Endometrial microvascular endothelial cells (primary cell): Measurements from ENCODE around the gene FBXO46. TPM values are rescaled to one million over a fixed set of nuclear protein-coding genes. Genes with fewer than 3 reads are reported as not detected.
"Not testable (repeated sequence)": the region's sequence is repeated elsewhere in the genome, so short reads cannot be mapped to it uniquely, and the experiment has no call there.

ENCODE experiments used
- in situ Hi-C: cut with HindIII; loops from 2 replicates; pipeline ENCODE4 v1.10.0; 2017; ENCODE audit warnings: low sequenced_read_pairs, low pct_unique_long_range_greater_than_20kb; ENCODE audit errors: inconsistent ontology term
- total RNA-seq: library from RNA; depleted of rRNA; stranded (reverse); fragments of >200 nt; gene quantifications from one replicate; pipeline ENCODE4 v1.2.3, GENCODE V29; 2015; ENCODE audit errors: inconsistent ontology term

Gene FBXO46
- total RNA-seq, 1 donor from 2014 or later = 10.7 TPM

DNA sequence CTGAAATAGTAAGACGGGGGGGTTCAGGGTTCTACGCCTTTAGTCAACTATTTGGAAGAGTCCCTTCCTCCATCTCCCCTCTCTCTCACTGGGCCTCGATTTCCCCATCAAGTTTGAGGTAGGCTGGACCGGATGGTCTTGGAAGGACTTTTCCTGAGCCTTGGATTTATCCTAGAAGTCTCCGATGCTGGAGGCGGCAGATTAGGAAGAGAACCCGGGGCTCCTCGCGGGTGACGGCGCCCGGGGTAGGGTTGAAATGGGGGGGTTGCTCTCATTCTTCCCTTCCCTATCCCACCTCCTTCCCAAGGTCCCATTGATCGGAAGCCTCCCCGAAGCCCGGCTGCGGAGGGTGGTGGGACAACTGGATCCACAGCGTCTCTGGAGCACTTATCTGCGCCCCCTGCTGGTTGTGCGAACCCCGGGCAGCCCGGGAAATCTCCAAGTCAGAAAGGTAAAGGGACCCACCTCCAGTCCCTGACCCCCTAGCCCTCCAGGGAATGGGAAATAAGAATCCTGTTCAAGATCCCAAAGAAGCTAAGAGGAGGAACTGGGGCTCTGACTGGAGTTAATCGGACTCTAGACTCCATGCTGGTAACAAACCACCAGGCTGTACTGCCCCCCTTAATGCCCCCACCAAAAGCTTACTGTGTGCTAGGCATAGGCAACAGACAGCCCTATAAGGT is 37.4 kb downstream of the FBXO46 start:
- in situ Hi-C loops = no loop called here

DNA sequence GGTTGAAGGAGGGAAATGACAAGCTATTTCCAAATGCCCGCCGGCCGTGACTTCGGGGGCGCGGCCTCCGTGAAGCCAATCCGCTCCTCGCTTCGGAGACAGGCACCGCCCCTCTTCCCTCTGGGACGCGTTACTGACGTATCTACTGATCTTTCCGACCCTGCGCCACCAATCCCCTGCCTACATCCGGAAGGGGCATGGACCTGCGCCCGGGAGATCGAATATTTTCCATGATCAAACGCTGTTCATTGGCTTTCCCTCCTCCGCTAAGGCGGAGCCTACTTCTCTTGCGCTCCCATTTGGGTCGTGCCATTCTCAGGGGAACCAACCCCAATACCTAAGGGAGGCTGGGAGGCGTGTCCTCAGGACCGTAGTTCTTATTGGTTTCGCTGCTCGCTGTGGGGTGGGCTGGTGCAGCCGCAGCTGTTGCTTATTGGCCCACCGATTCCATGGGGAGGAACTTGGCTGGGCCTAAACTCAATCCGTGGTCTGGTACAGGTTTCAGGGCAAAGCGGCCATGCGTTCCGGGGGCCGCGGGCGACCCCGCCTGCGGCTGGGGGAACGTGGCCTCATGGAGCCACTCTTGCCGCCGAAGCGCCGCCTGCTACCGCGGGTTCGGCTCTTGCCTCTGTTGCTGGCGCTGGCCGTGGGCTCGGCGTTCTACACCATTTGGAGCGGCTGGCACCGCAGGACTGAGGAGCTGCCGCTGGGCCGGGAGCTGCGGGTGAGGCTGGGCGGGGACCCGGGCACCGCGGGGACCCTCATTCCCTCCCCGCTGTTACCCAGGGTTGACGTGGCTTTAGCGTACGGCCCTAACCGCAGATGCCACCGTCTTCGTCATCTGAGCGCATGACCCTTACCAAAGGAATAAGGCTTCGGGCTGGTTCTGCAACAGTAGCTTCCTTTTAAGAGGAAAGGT is 38.2 kb downstream of the FBXO46 start, which contains the start of gene QPCTL:
QPCTL (plus strand) TSS at position 480 of the 919 bp plus-strand sequence; CDS start at position 518, 38 bp downstream.
- in situ Hi-C loops = no loop called here

DNA sequence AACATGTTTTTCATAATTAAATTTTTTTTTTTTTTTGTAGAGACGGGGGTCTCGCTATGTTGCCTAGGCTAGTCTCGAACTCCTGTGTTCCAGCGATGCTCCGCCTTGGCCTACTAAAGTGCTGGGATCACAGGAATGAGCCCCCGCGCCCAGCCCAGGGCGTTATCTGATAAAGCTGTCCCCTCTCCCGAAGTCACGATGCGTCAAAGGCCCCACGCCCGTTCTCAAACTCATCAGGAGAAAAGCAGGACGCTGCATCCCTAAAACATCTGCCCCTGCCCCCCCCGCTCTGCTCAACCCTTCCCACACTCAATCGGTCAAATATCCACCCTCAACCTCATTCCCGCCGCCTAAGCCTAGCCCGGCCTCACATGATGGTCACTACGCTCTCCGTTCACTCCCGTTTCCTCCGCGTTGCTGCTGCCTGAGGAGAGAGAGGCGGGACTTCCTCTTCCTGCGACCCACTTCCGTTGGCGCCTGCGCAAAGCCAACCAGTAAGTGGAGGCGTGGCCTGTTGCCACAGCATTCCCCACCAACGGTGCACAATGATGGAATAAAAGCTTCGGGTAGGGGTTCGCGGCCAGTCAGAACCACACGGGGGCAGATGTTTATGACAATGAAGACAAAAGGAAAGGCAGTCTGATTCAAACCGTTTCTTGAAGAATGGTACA is 39.0 kb downstream of the FBXO46 start, which contains the start of gene SNRPD2:
SNRPD2 (minus strand) TSS at position 438 of the 671 bp plus-strand sequence; CDS start at position 373, 65 bp downstream.
- in situ Hi-C loops = no loop called here

DNA sequence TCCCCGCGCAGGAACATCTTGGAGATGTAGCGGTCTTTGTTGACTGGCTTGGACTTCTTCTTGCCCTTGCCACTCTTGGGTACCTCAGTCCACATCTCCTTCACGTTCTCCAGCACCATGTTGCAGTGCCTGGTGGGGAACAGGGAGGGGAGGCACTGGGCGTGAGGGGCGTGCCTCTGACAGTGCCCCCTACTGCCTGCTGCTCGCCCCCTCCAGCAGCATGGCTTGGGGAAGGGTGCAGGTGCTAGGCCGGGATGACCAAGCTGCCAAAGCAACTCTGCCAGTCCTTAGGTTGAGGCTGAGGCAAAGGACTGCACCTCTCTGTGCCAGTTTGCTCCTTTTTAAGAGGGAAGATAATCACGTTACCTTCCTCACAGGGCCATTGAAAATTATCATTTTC is 43.1 kb downstream of the FBXO46 start:
- in situ Hi-C loops = no loop called here

DNA sequence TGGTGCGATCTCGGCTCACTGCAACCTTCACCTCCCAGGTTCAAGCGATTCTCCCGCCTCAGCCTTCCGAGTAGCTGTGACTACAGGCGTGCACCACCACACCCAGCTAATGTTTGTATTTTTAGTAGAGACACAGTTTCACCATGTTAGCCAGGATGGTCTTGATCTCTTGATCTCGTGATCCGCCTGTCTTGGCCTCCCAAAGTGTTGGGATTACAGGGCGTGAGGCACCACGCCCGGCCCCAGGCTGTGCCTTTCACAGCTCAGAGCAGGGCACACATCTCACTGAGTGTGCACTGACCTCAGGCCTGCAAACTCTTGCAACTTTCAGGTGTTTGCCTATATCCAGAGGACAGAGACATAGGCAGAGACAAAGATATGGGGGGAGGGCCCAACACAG is 45.7 kb downstream of the FBXO46 start:
- in situ Hi-C loops = not testable (repeated sequence)

DNA sequence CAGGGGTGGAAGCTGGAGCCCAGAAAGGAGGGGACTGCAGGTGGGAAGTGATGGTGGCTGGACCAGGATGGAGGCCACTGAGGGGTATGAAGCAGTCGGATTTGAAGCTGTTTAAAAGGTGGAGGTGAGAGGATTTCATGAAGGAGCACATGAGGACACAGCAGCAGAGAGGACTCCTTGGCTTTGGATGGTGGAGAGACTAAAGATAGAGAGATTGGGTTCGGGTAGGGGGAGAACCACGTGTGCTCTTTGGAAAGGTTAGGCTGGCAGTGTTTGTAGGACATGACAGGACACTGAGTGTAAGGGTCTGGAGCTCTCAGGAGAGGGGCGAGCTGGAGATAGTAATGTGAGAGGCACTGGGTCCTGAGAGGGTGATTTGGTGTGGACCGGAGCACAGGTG is 47.8 kb downstream of the FBXO46 start:
- in situ Hi-C loops = no loop called here

DNA sequence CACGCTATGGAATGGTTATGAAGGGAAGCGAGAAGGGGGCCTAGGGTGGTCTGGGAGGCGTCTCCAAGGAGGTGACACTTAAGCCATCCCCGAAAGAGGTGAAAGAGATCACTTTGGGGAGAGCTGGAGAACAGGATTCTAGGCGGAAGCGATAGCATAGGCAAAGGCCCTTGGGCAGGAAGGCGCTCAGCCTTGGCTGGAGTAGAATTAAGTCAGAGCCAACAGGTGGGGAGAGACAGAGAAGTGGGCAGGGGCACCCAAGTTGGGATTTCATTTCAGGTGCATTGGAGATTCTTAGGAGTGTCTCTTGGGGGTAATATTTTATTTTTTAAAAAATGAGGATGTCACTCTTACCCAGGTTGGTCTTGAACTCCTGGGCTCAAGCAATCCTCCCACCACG is 48.6 kb downstream of the FBXO46 start:
- in situ Hi-C loops = no loop called here

DNA sequence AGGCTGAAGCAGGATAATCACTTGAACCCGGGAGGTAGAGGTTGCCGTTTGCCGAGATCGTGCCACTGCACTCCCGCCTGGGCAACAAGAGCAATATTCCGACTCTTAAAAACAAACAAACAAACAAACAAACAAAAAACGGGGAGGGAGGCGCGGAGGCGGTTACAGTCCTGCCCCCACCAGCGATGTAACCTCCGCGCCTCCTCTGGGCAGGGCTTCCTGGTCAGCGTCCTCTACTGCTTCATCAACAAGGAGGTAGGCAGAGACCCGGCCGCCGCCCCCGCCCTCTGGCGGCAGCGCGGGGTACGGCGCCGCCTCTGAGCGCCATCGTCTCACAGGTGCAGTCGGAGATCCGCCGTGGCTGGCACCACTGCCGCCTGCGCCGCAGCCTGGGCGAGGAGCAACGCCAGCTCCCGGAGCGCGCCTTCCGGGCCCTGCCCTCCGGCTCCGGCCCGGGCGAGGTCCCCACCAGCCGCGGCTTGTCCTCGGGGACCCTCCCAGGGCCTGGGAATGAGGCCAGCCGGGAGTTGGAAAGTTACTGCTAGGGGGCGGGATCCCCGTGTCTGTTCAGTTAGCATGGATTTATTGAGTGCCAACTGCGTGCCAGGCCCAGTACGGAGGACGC is 49.2 kb downstream of the FBXO46 start:
- in situ Hi-C loops = no loop called here

DNA sequence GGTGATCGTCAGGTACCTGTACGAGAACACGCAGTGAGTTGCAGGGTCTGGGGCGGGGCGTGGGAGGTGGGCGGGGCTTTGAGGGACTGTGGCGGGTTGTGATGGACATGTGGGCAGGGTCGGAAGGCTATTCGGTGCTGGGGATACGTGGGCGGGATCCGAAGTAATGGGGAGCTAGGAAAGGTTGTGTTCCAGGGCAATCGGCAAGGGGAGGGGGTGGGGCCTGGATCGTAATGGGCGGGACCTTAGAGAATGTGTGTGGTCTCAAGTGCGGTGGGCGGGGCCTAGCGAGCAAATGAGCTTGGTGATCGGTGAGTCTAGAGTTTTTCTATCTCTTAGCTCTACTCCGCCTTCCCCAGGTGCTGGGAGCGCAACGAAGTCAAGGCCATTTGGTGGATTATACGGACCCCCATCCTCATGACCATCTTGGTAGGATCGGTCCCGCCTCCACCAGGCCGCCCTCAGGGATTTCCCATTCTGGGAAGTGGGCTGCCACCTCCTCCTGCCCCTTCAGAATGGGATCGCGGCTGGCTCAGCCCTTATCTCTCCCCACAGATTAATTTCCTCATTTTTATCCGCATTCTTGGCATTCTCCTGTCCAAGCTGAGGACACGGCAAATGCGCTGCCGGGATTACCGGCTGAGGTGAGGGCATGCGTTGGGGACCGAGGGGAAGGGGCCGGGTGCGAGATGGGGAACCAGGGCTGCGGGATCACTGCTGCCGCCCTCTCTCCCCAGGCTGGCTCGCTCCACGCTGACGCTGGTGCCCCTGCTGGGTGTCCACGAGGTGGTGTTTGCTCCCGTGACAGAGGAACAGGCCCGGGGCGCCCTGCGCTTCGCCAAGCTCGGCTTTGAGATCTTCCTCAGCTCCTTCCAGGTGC is 53.1 kb downstream of the FBXO46 start:
- in situ Hi-C loops = no loop called here

DNA sequence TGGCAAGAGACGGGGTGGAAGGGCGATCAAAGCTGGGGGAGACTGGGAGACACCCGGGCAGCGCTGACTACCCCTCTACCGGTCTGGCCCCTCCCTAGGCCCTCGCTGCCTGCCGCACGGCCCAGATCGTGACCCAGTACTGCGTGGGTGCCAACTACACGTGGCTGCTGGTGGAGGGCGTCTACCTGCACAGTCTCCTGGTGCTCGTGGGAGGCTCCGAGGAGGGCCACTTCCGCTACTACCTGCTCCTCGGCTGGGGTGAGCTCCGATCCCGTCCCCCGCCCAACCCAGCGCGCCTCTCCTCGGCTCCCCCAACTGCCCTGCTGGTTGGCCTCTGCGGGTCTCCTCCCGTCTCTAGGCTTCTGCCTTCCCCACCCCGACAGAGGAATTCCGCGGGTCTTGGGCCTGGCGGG is 53.8 kb downstream of the FBXO46 start:
- in situ Hi-C loops = no loop called here

DNA sequence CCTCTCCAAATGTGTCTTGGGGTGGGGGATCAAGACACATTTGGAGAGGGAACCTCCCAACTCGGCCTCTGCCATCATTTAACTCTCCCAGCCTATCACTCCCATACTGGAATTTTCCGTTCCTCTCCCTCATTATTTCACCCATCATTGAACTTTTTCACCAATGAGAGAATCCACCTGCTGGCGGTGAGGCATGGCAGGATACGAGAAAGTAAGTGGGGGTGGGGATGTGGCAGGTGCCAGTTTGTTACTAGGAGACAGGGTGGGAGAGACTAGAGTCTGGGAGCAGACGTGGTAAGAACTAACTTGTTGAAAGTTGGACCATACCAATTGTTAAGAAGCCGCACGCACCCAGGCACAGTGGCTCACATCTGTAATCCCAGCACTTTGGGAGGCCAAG is 55.8 kb downstream of the FBXO46 start:
- in situ Hi-C loops = no loop called here

DNA sequence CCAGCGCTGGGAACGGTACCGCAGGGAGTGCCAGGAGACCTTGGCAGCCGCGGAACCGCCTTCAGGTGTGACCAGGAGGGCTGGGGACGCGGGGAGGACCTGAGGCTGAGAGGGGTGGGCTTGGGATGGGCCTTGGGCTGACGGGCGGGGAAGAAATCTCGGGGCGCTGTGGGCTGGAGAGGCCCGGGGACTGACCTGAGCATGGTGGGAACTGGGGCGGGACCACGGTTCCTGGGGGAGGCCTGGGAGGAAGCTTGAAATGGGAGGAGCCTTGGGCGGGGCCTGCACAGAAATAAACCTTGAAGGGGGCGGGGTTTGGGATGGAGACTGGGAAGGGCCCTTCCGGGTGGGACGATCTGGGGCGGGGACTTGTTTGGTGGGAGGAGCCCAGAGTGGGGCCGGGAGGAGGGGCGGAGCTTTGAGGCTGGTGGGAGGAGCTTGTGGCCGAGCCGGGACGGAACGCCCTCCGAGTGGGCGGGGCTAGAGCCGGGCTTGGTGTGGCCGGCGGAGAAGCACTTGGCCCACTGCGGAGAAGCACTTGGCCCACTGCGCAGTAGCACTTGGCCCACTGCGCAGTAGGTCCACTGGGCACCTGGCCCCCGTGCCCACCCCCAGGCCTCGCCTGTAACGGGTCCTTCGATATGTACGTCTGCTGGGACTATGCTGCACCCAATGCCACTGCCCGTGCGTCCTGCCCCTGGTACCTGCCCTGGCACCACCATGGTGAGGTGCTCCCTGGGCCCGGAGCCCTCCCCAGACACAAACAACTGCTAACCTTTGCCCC is 59.8 kb downstream of the FBXO46 start:
- in situ Hi-C loops = no loop called here

DNA sequence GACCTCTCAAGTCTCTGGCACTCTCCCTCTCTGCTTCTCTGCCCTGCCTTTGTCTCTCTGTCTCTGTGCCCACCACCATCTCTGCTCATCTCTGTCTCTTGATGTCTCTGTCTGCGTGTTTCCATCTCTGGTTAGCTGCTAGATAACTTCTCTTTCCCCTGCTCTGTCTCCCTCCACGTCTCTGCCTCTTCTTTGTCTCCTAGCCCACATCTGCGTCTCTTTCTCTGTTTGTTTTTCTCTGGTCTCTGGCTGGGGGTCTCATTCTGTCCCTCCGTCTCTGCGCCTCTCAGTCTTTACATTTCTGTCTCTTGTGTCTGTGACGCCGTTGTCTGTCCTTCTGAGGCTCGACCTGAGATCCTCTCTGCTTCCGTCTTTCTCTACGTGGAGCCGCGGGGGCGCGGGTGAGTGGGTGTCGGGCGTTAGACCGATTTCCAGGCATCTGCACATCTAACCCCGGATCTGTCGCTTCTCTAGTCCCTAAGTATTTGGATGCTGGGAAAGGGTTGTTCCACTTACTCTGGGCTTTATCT is 62.3 kb downstream of the FBXO46 start:
- in situ Hi-C loops = no loop called here

DNA sequence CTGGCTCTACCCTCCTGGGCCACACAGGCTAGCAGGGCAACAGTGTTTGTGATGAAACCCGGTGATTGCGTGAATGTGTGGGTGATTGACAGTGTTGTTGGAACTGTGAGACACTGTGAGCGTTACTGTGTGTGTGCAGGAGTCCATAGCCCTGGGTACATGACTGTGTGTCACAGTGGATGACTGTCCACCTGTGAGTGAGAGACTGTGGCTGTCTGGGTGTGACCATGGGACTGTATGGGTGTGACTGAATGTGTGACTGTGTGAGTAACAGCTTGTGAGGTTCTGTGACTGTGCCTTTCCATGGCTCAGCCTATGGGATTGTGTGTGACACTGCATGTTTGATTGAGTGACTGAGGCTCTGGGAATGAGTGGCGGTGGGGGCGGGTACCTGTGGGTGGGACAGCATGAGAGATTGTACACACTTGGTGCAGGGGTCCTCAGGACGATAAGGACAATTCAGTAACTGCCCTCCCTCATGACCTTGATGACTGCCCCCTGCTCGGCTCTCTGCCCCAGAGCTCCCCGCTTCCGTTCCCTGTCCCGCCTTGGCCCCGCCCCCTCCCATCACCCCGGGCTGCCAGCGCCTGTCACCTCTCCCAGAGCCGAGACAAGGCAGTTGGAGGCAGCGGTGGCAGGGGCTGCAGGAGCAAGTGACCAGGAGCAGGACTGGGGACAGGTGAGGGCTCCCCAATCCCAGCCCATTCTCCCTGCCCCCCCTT is 62.9 kb downstream of the FBXO46 start, which contains the start of gene GIPR:
GIPR (plus strand) TSS at position 602 of the 722 bp plus-strand sequence. CDS start 1,300 bp downstream, outside the sequence.
- in situ Hi-C loops = no loop called here

DNA sequence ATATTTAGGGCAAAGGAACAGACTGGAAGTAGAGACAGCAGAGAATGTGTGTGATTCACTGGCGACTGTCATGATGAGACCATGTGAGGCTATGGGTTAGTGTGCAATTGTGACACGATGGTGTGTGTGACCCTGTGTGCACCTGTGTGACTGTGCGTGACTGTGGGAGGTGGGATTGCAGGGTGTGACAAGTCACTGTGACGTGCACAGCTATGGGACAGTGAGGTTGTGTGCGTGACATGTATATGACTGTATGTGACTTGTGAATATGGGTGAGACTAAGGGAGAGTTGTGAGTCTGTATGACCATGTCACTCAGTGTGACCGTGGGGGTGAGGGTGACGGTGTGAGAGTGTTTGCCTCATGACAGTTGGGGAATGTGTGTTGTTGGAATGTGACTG is 66.1 kb downstream of the FBXO46 start:
- in situ Hi-C loops = no loop called here

DNA sequence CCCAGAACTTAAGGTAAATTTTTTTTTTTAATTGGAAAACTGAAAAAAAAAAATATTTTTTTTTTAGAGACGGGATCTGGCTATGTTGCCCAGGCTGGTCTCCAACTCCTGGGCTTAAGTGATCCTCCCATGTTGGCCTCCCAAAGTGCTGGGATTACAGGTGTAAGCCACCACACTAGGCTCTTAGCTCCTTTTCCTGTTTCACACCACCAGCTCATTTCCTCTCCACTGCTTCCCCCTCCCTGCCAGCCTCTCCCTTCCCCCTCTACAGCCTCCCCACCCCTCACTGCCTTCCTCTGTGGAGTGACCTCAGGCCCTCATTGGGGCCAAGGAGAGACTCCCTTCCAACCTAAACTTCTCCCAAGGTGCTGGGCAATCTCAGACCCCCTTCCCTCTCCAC is 66.9 kb downstream of the FBXO46 start:
- in situ Hi-C loops = no loop called here
